ENCODE data around the gene VANGL1.
"Not testable (repeated sequence)": the region's sequence is repeated elsewhere in the genome, so short reads cannot be mapped to it uniquely, and the experiment has no call there.

GRCh38 chr1:115637247-115637646 is 4.5 kb upstream of the VANGL1 start:
- TF ChIP-seq CTCF (conservative IDR thresholded peaks at IDR 0.05; ENCODE audit: low read depth, low read length); EZH2 (IDR thresholded peaks at IDR 0.05; ENCODE audit: low read length, unreplicated experiment): not testable (repeated sequence)

Data from PC-3 (cell line).